Measurements from ENCODE around the gene COQ8A. TPM values are rescaled to one million over a fixed set of nuclear protein-coding genes. Genes with fewer than 3 reads are reported as not detected.

COQ8A gene
- polyA plus RNA-seq, 1 donor from 2014 or later: 57.4 TPM

- Mint-ChIP-seq H3K9me3 (no peaks in the 10 kb centered on the region), H3K4me3 (peak overlapping the region in 1 of 4 donors; percentile 76), H3K27me3 (no peaks in the 10 kb centered on the region), H3K27ac (no peak overlapping the region), H3K36me3 (peaks cover 13% of the 10 kb centered on the region), H3K4me1 (peaks cover 7 to 12% (median 10%) of the 10 kb centered on the region in 3 donors)
Measured at GRCh38 chr1:226965581-226966440, 25.7 kb downstream of the COQ8A start.

GRCh38 chr1:226966683-226967082 lies 26.6 kb downstream of the COQ8A start:
- Mint-ChIP-seq H3K27me3 (no peaks in the 10 kb centered on the region), H3K36me3 (peaks cover 16% of the 10 kb centered on the region), H3K9me3 (peaks cover 0 to 2% (median 0%) of the 10 kb centered on the region in 3 donors), H3K4me1 (peaks cover 9 to 13% (median 12%) of the 10 kb centered on the region in 3 donors), H3K4me3 (no peak overlapping the region), H3K27ac (no peak overlapping the region)

GRCh38 chr1:226967665-226968064 lies 27.6 kb downstream of the COQ8A start:
- peaks cover 19% of the 10 kb centered on the region for H3K36me3 Mint-ChIP-seq
- no peaks in the 10 kb centered on the region for H3K27me3 Mint-ChIP-seq
- H3K27ac Mint-ChIP-seq: no peak overlapping the region
- peaks cover 0 to 6% (median 0%) of the 10 kb centered on the region in 3 donors for H3K9me3 Mint-ChIP-seq
- H3K4me3 Mint-ChIP-seq: no peak overlapping the region
- H3K4me1 Mint-ChIP-seq: peaks cover 14 to 18% (median 17%) of the 10 kb centered on the region in 3 donors

GRCh38 chr1:226971765-226972164 lies 31.7 kb downstream of the COQ8A start:
- peaks cover 6 to 12% (median 9%) of the 10 kb centered on the region in 3 donors for H3K4me1 Mint-ChIP-seq
- peaks cover 17% of the 10 kb centered on the region for H3K36me3 Mint-ChIP-seq
- no peak overlapping the region for H3K4me3 Mint-ChIP-seq
- H3K9me3 Mint-ChIP-seq: peaks cover 0 to 6% (median 0%) of the 10 kb centered on the region in 3 donors
- no peaks in the 10 kb centered on the region for H3K27me3 Mint-ChIP-seq
- peak overlapping the region in 2 of 3 donors; percentile 17 to 41 for H3K27ac Mint-ChIP-seq

- Mint-ChIP-seq H3K4me3 (no peak overlapping the region), H3K4me1 (peaks cover 4 to 12% (median 7%) of the 10 kb centered on the region in 3 donors), H3K9me3 (peaks cover 0 to 6% (median 0%) of the 10 kb centered on the region in 3 donors), H3K27ac (peak overlapping the region in 1 of 3 donors; percentile 76), H3K36me3 (peaks cover 12% of the 10 kb centered on the region), H3K27me3 (no peaks in the 10 kb centered on the region)
Measured at GRCh38 chr1:226972931-226973330, 32.8 kb downstream of the COQ8A start.

- H3K36me3 Mint-ChIP-seq: peaks cover 12% of the 10 kb centered on the region
Measured at GRCh38 chr1:226973371-226973897, 33.3 kb downstream of the COQ8A start.

GRCh38 chr1:226973898-226974543 lies 33.9 kb downstream of the COQ8A start:
- Mint-ChIP-seq H3K36me3 (peaks cover 10% of the 10 kb centered on the region), H3K27ac (no peak overlapping the region)

More at GRCh38 chr1:226973371-226973897, 33.3 kb downstream of the COQ8A start:
- Mint-ChIP-seq H3K27ac (peak overlapping the region in 1 of 3 donors; percentile 76), H3K4me1 (peaks cover 4 to 12% (median 7%) of the 10 kb centered on the region in 3 donors), H3K4me3 (no peak overlapping the region), H3K9me3 (peaks cover 0 to 6% (median 0%) of the 10 kb centered on the region in 3 donors), H3K27me3 (no peaks in the 10 kb centered on the region)

GRCh38 chr1:226974544-226975258 lies 34.6 kb downstream of the COQ8A start:
- peaks cover 0 to 6% (median 0%) of the 10 kb centered on the region in 3 donors for H3K9me3 Mint-ChIP-seq
- no peak overlapping the region for H3K4me3 Mint-ChIP-seq
- H3K27me3 Mint-ChIP-seq: no peaks in the 10 kb centered on the region
- H3K27ac Mint-ChIP-seq: peak overlapping the region in 1 of 3 donors; percentile 80
- peaks cover 8% of the 10 kb centered on the region for H3K36me3 Mint-ChIP-seq
- H3K4me1 Mint-ChIP-seq: peaks cover 4 to 8% (median 7%) of the 10 kb centered on the region in 3 donors

More at GRCh38 chr1:226973898-226974543, 33.9 kb downstream of the COQ8A start:
- peaks cover 4 to 12% (median 7%) of the 10 kb centered on the region in 3 donors for H3K4me1 Mint-ChIP-seq
- H3K4me3 Mint-ChIP-seq: no peak overlapping the region
- H3K27me3 Mint-ChIP-seq: no peaks in the 10 kb centered on the region
- peaks cover 0 to 6% (median 0%) of the 10 kb centered on the region in 3 donors for H3K9me3 Mint-ChIP-seq

- no peak overlapping the region for H3K27ac Mint-ChIP-seq
- peaks cover 8% of the 10 kb centered on the region for H3K36me3 Mint-ChIP-seq
- H3K27me3 Mint-ChIP-seq: no peaks in the 10 kb centered on the region
- H3K4me1 Mint-ChIP-seq: peaks cover 4 to 8% (median 7%) of the 10 kb centered on the region in 3 donors
- H3K4me3 Mint-ChIP-seq: no peak overlapping the region
- H3K9me3 Mint-ChIP-seq: peaks cover 0 to 6% (median 0%) of the 10 kb centered on the region in 3 donors
Measured at GRCh38 chr1:226975259-226976250, 35.5 kb downstream of the COQ8A start.

GRCh38 chr1:226976276-226976977 lies 36.3 kb downstream of the COQ8A start:
- peaks cover 0 to 6% (median 0%) of the 10 kb centered on the region in 3 donors for H3K9me3 Mint-ChIP-seq
- H3K27ac Mint-ChIP-seq: no peak overlapping the region
- peaks cover 8% of the 10 kb centered on the region for H3K36me3 Mint-ChIP-seq
- H3K4me3 Mint-ChIP-seq: no peak overlapping the region
- no peaks in the 10 kb centered on the region for H3K27me3 Mint-ChIP-seq
- peaks cover 4 to 8% (median 7%) of the 10 kb centered on the region in 3 donors for H3K4me1 Mint-ChIP-seq

- Mint-ChIP-seq H3K27me3 (no peaks in the 10 kb centered on the region), H3K9me3 (no peaks in the 10 kb centered on the region), H3K4me1 (peaks cover 0 to 1% (median 1%) of the 10 kb centered on the region in 3 donors), H3K36me3 (peaks cover 2% of the 10 kb centered on the region), H3K4me3 (no peak overlapping the region), H3K27ac (no peak overlapping the region)
Measured at GRCh38 chr1:226976978-226977642, 37.0 kb downstream of the COQ8A start.

- Mint-ChIP-seq H3K4me1 (no peaks in the 10 kb centered on the region), H3K27ac (no peak overlapping the region), H3K4me3 (no peak overlapping the region)
Measured at GRCh38 chr1:226977643-226978431, 37.7 kb downstream of the COQ8A start.

More at GRCh38 chr1:226977643-226978431, 37.7 kb downstream of the COQ8A start:
- H3K9me3 Mint-ChIP-seq: no peaks in the 10 kb centered on the region
- H3K27me3 Mint-ChIP-seq: no peaks in the 10 kb centered on the region
- peaks cover 2% of the 10 kb centered on the region for H3K36me3 Mint-ChIP-seq
